Dedifferentiated amniotic fluid mesenchymal stem cell (primary cell): ENCODE results near the gene TCF3.
A peak's percentile ranks its signal among the peaks of the same experiment; 100 is the strongest.

ENCODE experiments used
- DNase-seq: peaks from one replicate; pipeline ENCODE4 v3.0.0-alpha.2; 2016; ENCODE audit errors: extremely low spot score

Gene TCF3

DNA sequence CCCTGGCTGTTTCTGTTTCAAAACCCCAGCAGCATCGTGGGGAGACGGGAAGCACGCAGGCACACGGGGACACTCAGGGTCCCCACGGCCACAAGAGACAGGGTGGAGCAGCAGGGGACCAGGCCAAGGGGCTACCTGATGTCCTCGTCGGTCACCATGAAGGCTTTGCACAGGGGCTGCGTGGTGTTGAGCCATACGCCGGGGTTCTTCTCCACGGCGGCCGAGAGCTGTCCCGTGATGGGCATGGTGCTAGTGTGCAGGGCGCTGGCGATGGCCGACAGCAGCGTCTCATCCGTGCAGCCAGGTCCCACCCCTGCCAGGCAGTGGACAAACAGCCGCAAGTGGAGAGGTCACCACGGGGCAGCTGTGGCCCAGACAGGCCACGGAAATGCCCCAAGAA, 71.5 kb downstream of the TCF3 start:
- DNase-seq: no peak

DNA sequence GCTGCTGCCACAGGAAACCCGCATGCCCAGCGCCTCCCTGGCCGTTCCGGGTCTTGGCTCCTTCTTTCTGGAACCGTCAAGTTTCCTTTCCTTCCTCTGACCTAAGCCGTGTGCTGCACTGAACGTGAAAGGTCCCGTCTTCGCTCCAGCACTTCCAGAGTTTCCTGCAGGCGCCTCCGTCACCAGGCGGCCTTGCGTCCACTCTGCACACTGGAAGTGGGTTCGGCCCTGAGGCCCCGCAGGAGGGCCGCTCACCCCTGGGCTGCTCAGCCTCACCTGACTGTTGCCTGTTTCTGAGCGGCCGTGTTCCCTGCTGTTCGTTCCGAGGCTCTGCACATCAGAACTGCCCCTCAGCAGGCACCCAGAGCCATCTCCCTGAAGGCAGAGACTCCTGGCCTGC, 72.0 kb downstream of the TCF3 start:
- no peak for DNase-seq

DNA sequence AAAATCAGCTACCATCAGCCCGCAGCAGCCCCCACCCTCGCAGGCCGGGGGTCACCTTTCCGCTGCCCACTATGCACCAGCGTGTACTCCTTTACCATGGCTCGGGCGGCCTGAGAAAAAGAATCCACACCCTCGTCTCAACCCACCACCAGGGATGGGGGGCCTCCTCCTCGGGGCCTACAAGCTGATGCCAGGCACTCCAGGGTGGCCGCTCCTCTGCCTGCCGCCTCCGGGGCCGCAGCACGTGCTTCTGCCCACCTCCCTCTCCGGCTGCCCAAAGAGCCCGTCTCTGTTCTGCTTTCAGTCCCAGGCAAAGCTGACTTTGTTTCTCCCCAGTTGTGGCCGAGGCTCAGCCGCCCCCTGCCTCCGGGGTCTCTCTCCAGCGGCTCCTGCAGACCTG, 73.2 kb downstream of the TCF3 start:
- DNase-seq: no peak

DNA sequence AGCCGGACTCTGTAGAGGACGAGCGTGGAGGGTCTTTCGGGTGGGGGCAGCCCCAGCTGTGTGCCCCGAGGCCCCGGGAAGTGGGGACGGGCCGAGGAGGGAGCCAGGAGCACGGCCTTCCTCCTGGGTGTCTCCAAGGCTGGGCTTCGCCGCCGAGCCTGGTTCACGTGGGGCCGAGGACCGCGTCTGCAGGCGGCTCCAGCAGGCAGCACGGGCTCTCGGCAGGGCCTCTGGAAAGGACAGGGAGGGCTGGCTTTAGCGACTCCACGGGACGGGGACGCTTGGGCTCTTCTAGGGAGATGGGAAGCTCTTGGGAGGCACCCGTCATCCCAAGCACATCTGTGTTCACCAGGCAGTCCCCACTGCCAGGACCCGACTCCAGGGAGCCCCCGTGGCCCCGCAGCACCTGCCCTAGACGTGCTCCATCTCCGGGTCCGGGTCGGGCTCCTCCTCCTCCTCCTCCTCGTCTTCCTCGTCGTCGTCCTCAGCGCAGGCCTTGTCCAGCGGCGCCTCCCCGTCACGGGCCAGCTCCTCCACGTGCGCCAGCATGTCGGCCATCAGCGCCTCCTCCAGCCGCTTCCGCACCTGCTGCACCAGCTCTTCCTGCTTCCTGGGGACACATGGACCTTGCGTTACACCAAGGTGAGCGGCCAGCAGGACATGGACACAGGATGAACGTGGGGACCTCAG, 74.3 kb downstream of the TCF3 start:
- no peak for DNase-seq

DNA sequence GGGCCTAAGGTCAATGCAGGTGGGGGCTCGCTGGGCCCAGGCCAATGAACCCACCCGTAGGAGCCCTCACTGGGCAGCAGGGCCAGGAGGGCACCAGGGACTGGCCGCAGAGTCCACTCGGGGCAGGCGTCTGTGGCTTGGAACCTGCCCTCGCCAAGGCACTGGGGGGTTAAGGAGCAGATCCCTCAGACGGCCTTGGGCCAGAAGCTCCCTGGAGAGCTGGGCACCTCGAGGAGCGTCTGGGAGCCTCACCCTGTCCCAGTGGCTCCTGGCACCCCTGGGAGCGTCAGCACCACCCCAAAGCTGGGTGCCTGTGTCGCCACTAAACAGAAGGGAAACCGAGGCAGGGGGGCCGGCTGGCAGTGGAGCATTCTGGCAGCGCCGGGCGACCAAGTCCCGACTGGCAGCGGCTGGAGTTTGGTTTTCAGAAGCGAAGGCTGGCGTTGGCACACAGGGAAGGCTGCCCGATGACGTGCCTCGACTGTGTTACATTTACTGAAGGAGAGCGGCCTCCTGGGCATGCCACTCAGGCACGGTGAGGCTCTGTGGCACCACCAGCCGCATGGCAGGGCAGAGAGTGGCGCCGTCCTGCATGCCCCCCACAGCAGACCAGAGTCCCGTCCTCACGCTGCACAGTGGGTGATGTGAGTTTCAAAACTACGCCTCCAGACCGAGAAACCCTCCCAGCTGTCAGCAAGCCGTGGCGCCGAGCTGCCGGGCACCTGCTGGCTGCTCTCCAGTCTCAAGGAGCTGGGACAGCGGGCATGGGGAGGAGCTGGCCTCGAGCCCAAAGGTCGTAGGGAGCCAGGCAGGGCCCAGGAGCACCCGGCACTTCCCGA, 75.1 kb downstream of the TCF3 start:
- DNase-seq: no peak

DNA sequence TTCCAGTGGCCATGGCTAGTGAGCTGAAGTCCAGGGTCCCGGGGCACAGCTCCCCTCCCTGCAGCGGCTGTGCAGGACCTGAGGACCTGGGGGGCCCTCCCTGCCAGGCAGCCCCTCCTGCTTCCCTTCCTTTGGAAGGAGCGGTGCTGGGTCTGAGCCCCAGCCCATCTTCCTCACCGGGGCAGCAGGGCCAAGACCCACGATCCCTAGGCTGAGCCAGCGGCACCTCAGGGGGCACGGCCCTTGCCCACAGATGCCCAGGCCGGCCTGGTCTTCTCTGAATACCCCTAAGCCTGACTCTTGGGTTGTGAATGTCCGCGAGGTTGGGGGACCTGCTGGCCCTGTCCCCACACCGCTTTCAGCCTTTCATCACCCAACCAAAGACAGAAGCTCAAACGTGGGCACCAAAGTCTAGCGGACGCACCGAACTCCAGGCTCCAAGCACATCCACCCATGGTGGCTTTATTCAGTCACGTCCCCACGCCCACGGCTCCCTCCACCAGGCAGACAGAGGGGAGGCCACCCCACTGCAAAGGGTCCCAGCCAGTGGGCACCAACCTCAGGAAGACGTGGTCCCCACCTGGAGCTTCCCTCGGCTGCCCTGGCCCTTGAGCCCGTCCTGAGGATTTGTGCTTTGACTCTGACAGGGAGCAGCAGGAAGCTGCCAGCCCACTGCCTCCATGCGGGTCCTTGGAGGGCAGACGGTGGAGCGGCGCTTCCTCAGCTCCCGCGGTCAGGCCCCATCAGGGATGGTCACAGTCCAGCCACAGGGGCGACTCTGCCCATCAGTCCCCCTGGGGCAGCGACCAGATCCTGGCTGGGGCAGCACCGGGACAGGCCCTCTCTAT, 75.9 kb downstream of the TCF3 start:
- DNase-seq: no peak

DNA sequence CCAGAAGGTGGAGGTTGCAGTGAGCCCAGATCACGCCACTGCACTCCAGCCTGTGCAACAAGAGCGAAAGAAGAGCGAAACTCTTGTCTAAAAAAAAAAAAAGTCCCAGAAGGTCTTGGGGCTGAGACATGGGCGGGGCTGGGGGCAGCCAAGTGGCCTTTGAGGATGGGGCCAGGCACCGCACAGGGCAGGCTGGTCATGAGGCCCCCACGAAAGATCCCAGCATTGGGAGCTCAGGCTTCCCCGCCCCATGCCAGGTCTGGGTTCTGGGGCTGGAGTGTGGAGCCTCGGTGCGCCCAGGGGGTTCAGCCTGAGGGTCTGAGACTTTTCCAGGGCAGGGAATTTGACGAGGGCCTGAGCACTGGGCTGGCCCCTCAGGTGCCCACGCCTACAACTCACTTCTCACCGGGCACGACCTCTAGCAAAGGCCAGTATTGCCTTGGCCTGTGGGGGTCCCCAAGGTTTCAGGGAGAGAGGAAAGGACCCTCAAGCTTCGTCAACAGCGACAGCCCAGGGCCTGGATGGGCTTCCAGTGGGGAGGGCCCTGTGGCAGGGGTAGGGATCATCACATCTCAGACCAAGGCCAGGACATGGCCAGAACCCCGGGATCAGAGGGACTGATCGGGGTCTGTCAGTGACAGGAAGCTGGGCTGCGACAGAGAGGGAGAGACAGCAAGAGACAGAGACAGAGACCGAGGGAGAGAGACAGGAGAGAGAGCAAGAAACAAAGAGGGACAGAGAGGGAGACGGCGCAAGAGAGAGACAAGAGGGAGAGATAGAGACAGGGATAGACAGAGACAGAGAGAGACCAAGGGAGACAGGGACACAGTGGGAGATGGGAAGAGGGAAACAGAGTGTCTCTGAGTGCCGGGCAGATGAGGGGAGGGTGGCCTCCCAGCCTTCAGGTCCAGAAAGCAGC, 76.8 kb downstream of the TCF3 start:
- DNase-seq: no peak

DNA sequence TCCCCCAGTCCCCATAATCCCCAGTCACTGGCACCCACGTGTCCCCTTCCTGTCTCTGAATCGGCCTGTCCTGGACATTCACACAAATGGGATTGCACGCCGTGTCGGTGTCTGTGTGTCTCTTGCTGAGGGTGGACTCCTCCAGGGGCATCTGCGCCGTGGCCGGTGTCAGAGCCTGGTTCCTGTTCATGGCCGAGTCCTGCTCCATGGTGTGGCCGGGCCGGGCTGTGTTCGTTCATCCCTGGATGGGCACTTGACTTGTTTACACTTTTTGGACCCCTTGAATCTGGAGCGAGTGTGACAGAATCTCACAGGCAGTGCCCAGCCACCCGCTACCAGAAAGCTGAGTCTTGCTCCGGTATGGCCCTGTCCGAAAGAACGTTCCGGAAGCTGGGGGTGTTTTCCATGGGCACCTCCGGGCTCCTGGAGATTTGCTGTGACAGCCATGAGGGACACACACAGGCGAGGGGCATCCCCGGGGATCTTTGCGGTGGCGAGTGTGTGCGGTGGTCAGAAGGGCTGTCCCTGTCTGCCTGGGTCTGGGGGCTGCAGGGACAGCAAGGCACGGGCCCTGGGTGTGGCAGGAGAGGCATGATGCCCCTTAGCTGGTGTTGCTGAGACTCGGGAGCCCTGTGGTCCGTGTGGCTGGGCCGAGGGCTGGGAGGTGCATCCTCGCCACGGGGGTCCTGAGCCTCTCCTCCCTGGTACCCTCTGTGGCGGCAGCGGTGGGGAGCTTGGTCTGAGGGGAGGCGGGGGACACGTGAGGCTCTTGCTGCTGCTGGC, 77.9 kb downstream of the TCF3 start:
- no peak for DNase-seq

DNA sequence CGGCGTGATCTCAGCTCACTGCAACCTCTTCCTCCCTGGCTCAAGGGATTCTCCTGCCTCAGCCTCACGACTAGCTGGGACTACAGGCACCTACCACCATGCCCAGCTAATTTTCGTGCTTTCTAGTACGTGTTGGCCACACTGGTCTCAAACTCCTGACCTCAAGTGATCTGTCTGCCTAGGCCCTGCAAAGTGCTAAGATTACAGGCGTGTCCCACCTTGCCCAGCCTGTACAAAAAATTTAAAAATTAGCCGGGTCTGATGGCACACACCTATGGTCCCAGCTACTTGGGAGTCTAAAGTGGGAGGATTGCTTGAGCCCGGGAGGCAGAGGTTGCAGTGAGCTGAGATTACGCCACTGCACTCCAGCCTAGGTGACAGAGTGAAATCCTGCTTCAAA, 79.6 kb downstream of the TCF3 start:
- no peak for DNase-seq

DNA sequence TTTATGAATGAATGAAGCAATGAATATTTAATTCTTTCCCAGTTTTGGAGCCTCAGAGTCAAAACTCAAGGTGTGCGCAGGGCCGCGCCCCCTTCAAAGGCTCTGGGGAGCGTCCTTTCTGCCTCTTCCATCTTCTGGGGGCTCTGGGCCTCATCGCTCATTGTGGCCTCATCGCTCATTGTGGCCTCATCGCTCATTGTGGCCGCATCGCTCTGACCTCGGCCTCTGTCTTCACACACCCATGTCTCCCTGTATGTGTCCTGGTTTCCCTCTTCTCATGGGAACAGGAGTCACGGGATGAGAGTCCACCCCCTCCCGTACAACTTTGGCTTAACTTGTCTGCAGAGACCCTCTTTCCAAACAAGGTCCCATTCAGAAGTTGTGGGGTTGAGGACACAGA, 81.1 kb downstream of the TCF3 start:
- no peak for DNase-seq

DNA sequence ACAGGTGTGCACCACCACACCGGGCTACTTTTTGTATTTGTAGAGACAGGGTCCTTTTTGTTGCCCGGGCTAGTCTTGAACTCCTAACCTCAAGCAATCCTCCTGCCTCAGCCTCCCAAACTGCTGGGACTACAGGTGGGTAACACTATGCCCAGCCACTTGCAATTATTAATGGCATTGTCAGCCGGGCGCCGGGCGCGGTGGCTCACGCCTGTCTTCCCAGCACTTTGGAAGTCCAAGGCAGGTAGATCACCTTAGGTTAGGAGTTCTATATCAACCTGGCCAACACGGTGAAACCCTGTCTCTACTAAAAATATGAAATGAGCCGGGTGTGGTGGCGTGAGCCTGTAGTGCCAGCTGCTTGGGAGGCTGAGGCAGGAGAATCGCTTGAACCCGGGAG, 81.6 kb downstream of the TCF3 start:
- no peak for DNase-seq

DNA sequence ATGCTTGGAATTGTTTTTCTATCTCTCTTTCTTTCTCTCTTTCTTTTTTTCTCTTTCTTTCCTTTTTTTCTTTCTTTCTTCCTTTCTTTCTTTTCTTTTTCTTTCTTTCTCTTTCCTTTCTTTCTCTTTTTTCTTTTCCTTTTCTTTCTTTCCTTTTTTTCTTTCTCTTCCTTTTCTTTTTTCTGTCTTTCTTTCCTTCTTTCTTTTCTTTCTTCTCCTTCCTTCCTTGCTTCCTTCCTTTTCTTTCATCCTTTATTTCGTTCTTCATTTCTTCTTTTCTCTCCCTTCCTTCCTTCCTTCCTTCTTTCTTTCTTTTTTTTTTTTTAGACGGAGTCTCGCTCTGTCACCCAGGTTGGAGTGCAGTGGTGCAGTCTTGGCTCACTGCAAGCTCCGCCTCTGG, 82.4 kb downstream of the TCF3 start:
- DNase-seq: no peak

DNA sequence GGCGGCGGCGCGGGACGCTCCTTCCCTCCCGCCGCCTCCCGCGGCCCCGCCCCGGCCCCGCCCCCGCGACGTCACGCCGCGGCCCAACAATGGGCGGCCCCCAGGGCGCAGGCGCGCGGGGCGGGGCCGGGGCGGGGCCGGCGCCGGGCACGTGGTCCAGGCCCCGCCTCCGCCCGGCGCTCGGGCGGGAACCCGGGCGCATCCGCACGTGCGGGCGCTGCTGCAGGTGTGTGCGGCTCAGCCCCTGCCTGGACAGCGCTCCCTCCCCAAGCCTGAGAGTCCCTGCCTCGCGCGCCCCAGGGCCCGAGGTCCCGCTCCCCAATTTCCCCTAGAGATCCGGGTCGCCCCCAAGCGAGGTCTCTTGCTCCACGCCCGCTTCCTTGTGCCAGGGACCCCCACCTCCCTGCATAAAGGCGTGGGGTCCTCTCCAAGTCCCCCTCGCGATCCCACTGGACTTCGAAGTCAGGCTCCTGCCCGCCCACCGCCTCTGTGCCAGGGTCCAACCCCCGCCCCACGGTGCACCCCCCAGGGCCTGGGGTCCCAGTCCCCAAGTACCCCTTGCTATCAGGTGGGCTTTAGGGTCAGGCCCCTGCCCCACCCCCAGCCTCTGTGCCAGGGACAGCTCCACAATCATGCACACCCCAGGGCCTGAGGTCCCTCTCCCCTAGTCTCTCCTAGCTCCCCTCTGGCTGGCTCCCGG, 83.9 kb downstream of the TCF3 start, which contains the start of gene MEX3D:
TSS of gene MEX3D (minus strand) at position 6 of the 700 bp plus-strand sequence. CDS start 267 bp downstream, outside the sequence.
- peak; percentile 29 for DNase-seq

DNA sequence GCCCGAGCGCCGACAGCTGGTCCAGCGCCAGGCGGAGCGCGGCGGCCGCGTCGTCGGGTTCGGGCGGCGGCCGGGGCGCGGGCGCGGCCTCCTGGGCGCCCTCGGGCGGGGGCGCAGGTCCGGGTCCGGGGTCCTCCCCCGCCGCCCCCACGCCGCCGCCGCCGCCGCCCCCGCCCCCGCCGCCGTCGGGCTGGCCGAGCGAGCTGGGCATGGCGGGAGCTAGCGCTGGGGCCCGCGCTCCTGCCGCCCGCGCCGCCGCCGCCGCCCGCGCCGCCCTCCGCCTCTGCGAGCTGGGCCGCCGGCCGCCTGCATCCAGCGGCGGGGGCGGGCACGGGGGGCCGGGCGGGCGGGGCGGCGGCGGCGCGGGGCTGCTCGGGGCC, 84.6 kb downstream of the TCF3 start:
- DNase-seq: no peak

DNA sequence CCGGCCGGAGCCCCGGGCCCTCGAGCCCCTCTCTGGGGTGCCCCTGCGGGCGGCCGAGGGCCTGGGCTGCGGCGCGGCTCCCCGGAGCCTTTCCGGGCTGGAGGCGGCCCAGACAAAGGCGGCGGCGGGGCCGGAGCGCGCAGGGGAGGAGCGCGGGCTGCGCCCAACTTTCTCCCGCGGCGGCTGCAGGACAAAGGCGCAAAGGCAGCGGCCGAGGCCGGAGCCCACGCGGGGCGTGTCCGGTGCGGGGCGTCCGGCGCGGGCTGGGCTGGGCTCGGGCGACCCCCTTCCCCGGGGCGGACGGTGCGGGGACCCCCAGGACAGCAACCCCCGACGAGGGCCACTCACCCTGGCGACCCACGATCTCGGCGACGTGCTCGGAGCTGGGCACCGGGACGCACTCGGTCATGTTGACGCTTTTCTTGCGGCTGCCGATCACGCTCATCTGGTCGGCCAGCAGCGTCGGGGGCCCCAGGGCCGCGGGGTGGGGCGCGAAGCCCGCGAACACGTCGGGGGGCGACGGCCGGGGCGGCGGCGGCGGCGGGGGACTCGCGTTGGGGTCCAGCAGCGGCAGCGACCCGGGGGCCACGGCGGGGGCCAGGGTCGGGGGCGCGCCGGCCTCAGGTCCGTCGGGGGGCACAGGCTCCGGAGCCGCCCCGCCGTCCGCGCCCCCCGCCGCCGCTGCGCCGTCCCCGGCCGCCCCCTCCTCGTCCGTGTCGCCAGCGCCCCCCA, 85.1 kb downstream of the TCF3 start:
- DNase-seq: no peak

DNA sequence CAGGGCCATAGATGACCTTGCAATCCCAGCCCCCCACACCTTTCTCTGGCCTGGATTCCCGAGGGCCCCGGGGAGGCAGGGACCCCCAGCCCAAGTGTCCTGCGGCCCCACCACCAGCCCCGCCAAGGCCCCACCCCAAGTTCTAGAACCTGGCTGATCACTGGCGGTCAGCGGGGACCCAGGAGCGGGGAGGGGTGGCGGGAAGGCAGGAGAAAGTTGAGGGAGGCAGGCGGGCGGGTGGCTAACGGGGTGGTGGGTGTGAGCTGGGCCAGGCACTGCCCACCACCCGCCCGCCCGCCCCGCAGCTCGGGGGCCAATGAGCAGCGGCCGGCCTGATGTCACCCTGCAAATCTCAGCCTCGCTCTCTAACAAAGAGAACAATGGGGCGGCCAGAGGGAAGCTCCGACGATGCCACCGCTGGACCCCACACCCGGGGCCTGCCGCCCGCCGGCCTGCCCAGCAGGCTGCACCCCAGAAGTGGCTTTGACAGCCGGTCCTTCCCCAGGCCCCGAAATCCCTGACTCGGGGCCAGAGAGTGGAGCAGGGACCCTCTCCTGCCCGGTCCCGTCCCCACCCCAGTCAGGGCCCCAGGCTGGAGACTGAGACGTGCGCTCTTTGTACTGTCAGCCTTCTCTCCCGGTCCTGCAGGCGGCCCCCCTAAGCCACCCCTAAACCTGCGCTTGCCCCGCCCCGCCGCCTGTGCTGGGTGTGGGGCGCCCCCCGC, 85.9 kb downstream of the TCF3 start:
- peak; percentile 69 for DNase-seq

DNA sequence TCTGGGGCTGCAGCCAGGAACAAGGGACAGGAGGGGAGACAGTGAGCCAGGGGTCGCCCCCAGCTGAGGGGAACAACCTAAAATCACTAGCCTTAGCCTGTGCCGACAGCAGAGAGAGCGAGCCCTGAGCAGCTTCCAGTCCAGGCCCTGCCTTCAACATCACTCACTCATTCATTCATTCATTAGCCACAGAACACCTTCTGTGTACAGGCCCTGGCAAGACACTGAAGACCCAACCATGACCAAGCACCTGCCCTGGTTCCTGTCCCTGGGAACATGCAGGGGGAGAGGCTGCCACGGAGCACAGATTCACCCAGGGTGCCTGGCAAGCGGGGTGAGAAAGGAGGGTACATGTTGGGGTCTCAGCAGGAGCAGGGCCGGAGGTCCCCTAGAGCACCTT, 89.2 kb downstream of the TCF3 start:
- DNase-seq: no peak

DNA sequence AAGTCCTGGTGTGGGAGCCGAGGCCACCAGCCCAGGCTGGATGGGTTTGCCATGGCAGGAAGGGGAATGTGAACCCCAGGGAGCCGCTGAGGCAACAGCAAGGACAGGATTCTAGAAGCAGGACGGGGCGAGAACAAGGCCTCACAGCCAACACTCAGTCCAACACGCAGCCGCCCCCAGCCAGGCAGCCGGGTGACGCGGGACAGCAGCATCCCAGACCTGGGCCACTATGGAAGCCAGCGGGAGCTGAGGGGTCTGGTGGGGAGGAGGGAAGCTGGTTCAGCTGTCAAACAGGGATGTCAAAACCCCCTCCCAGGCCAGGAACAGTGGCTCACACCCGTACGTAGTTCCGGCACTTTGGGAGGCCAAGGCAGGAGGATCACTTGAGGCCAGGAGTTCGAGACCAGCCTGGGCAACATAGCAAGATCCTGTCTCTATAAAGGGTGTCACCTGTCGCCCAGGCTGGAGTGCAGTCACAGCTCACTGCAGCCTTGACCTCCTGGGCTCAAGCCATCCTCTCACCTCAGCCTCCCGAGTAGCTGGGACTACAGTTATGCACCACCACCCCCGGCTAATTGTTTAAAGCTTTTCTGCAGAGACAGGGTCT, 91.1 kb downstream of the TCF3 start:
- no peak for DNase-seq
